Mesenchymal stem cell (in vitro differentiated cells and primary cell): ENCODE data around the gene IFNLR1. TPM values are rescaled to one million over a fixed set of nuclear protein-coding genes. Genes with fewer than 3 reads are reported as not detected.

ENCODE experiments used
- DNase-seq: peaks from one replicate; pipeline ENCODE4 v3.0.0-alpha.2; 2013
- H2AFZ ChIP-seq: one replicate; pipeline ENCODE4 v1.6.1; 2013; ENCODE audit warnings: low read depth, mild to moderate bottlenecking, control low read depth, inconsistent platforms, low read length, moderate library complexity
- H2AK5ac ChIP-seq: 2 replicates; pipeline ENCODE4 v1.6.1; 2013; ENCODE audit warnings: low read length, moderate library complexity, mild to moderate bottlenecking, inconsistent platforms; ENCODE audit not compliant: severe bottlenecking
- H2BK120ac ChIP-seq: one replicate; pipeline ENCODE4 v1.6.1; 2013; ENCODE audit warnings: low read depth, mild to moderate bottlenecking, inconsistent platforms, low read length, moderate library complexity
- H2BK12ac ChIP-seq, 2 experiments: one replicate each; pipeline ENCODE4 v1.6.1; 2013; ENCODE audit warnings: inconsistent platforms in 2 of 2, low read length in 2 of 2, mild to moderate bottlenecking in 2 of 2, moderate library complexity in 2 of 2, control low read depth in 1 of 2
- H2BK15ac ChIP-seq: one replicate; pipeline ENCODE4 v1.6.1; 2013; ENCODE audit warnings: mild to moderate bottlenecking, low read depth, inconsistent platforms; ENCODE audit not compliant: poor library complexity, severe bottlenecking
- H2BK5ac ChIP-seq: 2 replicates; pipeline ENCODE4 v1.6.1; 2013; ENCODE audit warnings: low read depth, mild to moderate bottlenecking, low read length, control low read depth, inconsistent platforms; ENCODE audit not compliant: poor library complexity, severe bottlenecking
- H3K14ac ChIP-seq, 2 experiments: one replicate each; pipeline ENCODE4 v1.6.1; 2013; ENCODE audit warnings: inconsistent platforms in 2 of 2, low read length in 2 of 2, control low read depth in 1 of 2, mild to moderate bottlenecking in 1 of 2, moderate library complexity in 1 of 2
- H3K18ac ChIP-seq, 2 experiments: one replicate each; pipeline ENCODE4 v1.6.1; 2013; ENCODE audit warnings: inconsistent platforms in 2 of 2, low read length in 2 of 2, control low read depth in 1 of 2, low read depth in 1 of 2, mild to moderate bottlenecking in 1 of 2
- H3K23ac ChIP-seq, 2 experiments: one replicate each; pipeline ENCODE4 v1.6.1; 2013; ENCODE audit warnings: inconsistent platforms in 2 of 2, low read length in 2 of 2, mild to moderate bottlenecking in 2 of 2, moderate library complexity in 2 of 2, control low read depth in 1 of 2
- H3K27ac ChIP-seq: 2 replicates; pipeline ENCODE4 v1.5.1; 2013; ENCODE audit warnings: mild to moderate bottlenecking, moderate library complexity, low read length, control low read depth, inconsistent platforms; ENCODE audit not compliant: poor library complexity, severe bottlenecking
- H3K27me3 ChIP-seq, 2 experiments: 2 replicates each; pipeline versions ENCODE4 v1.6.1 to v1.7.0; 2013; ENCODE audit warnings: low read length in 2 of 2, mild to moderate bottlenecking in 2 of 2, moderate library complexity in 2 of 2, control low read depth in 1 of 2, inconsistent platforms in 1 of 2; ENCODE audit not compliant: control insufficient read depth in 1 of 2, insufficient read depth in 1 of 2
- H3K36me3 ChIP-seq, 2 experiments: 2 replicates each; pipeline versions ENCODE4 v1.6.1 to v1.7.0; 2013; ENCODE audit warnings: low read length in 2 of 2, control low read depth in 1 of 2, inconsistent platforms in 1 of 2, low read depth in 1 of 2, mild to moderate bottlenecking in 1 of 2; ENCODE audit not compliant: insufficient read depth in 2 of 2, control insufficient read depth in 1 of 2
- H3K4ac ChIP-seq, 2 experiments: one replicate each; pipeline ENCODE4 v1.6.1; 2013; ENCODE audit warnings: inconsistent platforms in 2 of 2, low read length in 2 of 2, mild to moderate bottlenecking in 2 of 2, moderate library complexity in 2 of 2, control low read depth in 1 of 2, low read depth in 1 of 2
- H3K4me1 ChIP-seq: 2 replicates; pipeline ENCODE4 v1.6.1; 2013; ENCODE audit warnings: low read depth, low read length, control low read depth; ENCODE audit not compliant: control insufficient read depth, insufficient read depth
- H3K4me2 ChIP-seq: 2 replicates; pipeline ENCODE4 v1.6.1; 2013; ENCODE audit warnings: low read length, mild to moderate bottlenecking, inconsistent platforms; ENCODE audit not compliant: poor library complexity, severe bottlenecking
- H3K4me3 ChIP-seq, 2 experiments: 2 replicates each; pipeline versions ENCODE4 v1.5.1 to v1.7.0; 2013; ENCODE audit warnings: low read length in 2 of 2, mild to moderate bottlenecking in 2 of 2, control low read depth in 1 of 2, low read depth in 1 of 2; ENCODE audit not compliant: insufficient read depth in 1 of 2
- H3K79me1 ChIP-seq: replicated peaks from 2 replicates; pipeline ENCODE4 v1.6.1; 2013; ENCODE audit warnings: mild to moderate bottlenecking, control low read depth, low read length, inconsistent platforms; ENCODE audit not compliant: poor library complexity, severe bottlenecking
- H3K9ac ChIP-seq: 2 replicates; pipeline ENCODE4 v1.7.0; 2013; ENCODE audit warnings: mild to moderate bottlenecking, low read length, moderate library complexity
- H3K9me3 ChIP-seq: 2 replicates; pipeline ENCODE4 v1.7.0; 2013; ENCODE audit warnings: mild to moderate bottlenecking, low read length; ENCODE audit not compliant: control insufficient read depth
- H4K8ac ChIP-seq: one replicate; pipeline ENCODE4 v1.6.1; 2013; ENCODE audit warnings: inconsistent platforms, mild to moderate bottlenecking, low read length, moderate library complexity
- H4K91ac ChIP-seq: one replicate; pipeline ENCODE4 v1.6.1; 2013; ENCODE audit warnings: mild to moderate bottlenecking, low read length, inconsistent platforms
- WGBS: methylation state at CpG from one replicate; pipeline ENCODE4 v1.1.7; 2013; ENCODE audit warnings: mixed read lengths; 5-methylcytosine and 5-hydroxymethylcytosine counted together
- polyA plus RNA-seq, 2 experiments: library from polyadenylated mRNA; stranded (reverse); fragments of 200-250 nt; gene quantifications; one replicate each; pipeline ENCODE4 v1.2.3, GENCODE V29; 2013

Gene IFNLR1
- polyA plus RNA-seq (2013, experiment 1 of 2): 0.12 TPM
- 0.15 TPM for polyA plus RNA-seq (2013, experiment 2 of 2)

GRCh38 chr1:24186993-24187790, at the start of gene IFNLR1:
Gene IFNLR1 (minus strand): TSS chr1:24187289. CDS start chr1:24187248, 41 bp downstream.
- no peak within 1 kb of the TSS for H2BK12ac ChIP-seq
- H3K4me3 ChIP-seq: peak within 1 kb of the TSS; percentile 56 to 74
- H3K14ac ChIP-seq: peak within 1 kb of the TSS in 1 of 2 experiments; percentile 37
- H3K9me3 ChIP-seq: no peaks in the 10 kb centered on the region
- peak within 1 kb of the TSS; percentile 61 for H4K8ac ChIP-seq
- H3K79me1 ChIP-seq: no peaks in the 10 kb centered on the region
- peak within 1 kb of the TSS; percentile 62 for H2BK15ac ChIP-seq
- H2AK5ac ChIP-seq: no peak within 1 kb of the TSS
- no peak within 1 kb of the TSS for H3K4ac ChIP-seq
- peak within 1 kb of the TSS in 1 of 2 experiments; percentile 34 for H3K23ac ChIP-seq
- H3K4me2 ChIP-seq: peak within 1 kb of the TSS; percentile 99
- DNase-seq: peak; percentile 42
- H3K9ac ChIP-seq: peak within 1 kb of the TSS; percentile 56
- H3K4me1 ChIP-seq: peaks cover 12% of the 10 kb centered on the region
- H3K36me3 ChIP-seq: no peaks in the 10 kb centered on the region
- H3K18ac ChIP-seq: peak within 1 kb of the TSS in 1 of 2 experiments; percentile 44
- H2BK5ac ChIP-seq: no peak within 1 kb of the TSS
- peak within 1 kb of the TSS; percentile 24 for H4K91ac ChIP-seq
- H3K27me3 ChIP-seq: peaks cover 27 to 30% of the 10 kb centered on the region in 2 experiments
- no peak within 1 kb of the TSS for H2BK120ac ChIP-seq
- H2AFZ ChIP-seq: no peak within 1 kb of the TSS
- WGBS: 2% methylated on average over 42 of the region's 74 CpGs
- H3K27ac ChIP-seq: no peak within 1 kb of the TSS

- Histone ChIP-seq H2BK15ac (no peak overlapping the region), H2BK120ac (no peak overlapping the region), H3K79me1 (no peaks in the 10 kb centered on the region), H3K36me3 (no peaks in the 10 kb centered on the region), H3K4ac (no peak overlapping the region), H2BK5ac (no peak overlapping the region), H3K27ac (no peak overlapping the region), H3K4me3 (no peak overlapping the region), H3K9ac (peak overlapping the region; percentile 66), H3K4me1 (peaks cover 8% of the 10 kb centered on the region), H3K14ac (no peak overlapping the region), H2AFZ (no peak overlapping the region), H3K23ac (no peak overlapping the region), H2AK5ac (no peak overlapping the region), H3K4me2 (no peak overlapping the region), H2BK12ac (no peak overlapping the region), H3K9me3 (peaks cover 4% of the 10 kb centered on the region), H3K18ac (no peak overlapping the region), H4K8ac (no peak overlapping the region), H3K27me3 (no peaks in the 10 kb centered on the region), H4K91ac (no peak overlapping the region)
- DNase-seq: no peak
- WGBS: 75% methylated on average over 17 of the region's 17 CpGs
These were observed 49.1 kb upstream of the IFNLR1 start for GRCh38 chr1:24235921-24236788.

GRCh38 chr1:24233684-24234600, 46.9 kb upstream of the IFNLR1 start:
- Histone ChIP-seq H3K9me3 (peaks cover 4% of the 10 kb centered on the region), H3K9ac (peak overlapping the region; percentile 41), H3K23ac (no peak overlapping the region), H3K27me3 (peaks cover 0 to 3% of the 10 kb centered on the region in 2 experiments), H4K8ac (no peak overlapping the region), H3K18ac (no peak overlapping the region), H2BK120ac (no peak overlapping the region), H3K14ac (no peak overlapping the region), H3K4me2 (no peak overlapping the region), H3K4me1 (peaks cover 8% of the 10 kb centered on the region), H2BK5ac (no peak overlapping the region), H3K4me3 (no peak overlapping the region), H2BK12ac (no peak overlapping the region), H2AK5ac (no peak overlapping the region), H3K36me3 (no peaks in the 10 kb centered on the region), H2BK15ac (no peak overlapping the region), H4K91ac (no peak overlapping the region), H3K27ac (no peak overlapping the region), H3K4ac (no peak overlapping the region), H2AFZ (no peak overlapping the region), H3K79me1 (no peaks in the 10 kb centered on the region)
- 87% methylated on average over 8 of the region's 9 CpGs for WGBS
- DNase-seq: no peak
